Measurements from ENCODE around the gene NT5C.
A peak's percentile ranks its signal among the peaks of the same experiment; 100 is the strongest.
"Not testable (repeated sequence)": the region's sequence is repeated elsewhere in the genome, so short reads cannot be mapped to it uniquely, and the experiment has no call there.

The NT5C gene

DNA sequence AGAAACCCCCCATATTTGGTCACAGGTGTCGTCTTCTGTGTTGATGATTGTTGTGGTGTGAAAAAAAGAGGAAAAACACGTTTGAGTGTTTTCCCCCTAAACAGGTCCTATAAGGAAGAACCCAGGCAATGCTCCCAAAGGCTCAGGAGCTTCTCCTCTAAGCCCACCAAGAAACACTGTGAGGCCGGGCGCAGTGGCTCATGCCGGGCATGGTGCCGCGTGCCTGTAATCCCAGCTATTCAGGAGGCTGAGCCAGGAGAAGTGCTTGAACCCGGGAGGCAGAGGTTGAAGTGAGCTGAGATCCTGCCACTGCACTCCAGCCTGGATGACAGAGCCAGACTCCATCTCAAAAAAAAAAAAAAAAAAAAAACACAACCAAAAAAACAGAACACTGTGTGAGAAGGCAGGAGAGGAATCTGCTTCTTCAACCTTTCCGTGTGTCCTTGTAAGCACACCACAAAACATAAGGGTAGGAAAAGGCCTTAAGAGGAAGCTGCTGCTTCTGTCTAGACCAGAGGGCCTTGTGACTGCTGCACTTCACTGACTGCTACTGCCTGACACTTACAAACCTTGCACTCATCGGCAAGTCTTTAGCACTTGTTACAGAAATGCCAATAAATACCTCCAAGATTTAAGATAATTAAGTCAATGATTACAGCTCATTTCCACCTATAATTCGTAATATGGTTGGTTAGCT, 13.4 kb upstream of the NT5C start:
- DNase-seq (ENCODE audit: low spot score), result no peak

DNA sequence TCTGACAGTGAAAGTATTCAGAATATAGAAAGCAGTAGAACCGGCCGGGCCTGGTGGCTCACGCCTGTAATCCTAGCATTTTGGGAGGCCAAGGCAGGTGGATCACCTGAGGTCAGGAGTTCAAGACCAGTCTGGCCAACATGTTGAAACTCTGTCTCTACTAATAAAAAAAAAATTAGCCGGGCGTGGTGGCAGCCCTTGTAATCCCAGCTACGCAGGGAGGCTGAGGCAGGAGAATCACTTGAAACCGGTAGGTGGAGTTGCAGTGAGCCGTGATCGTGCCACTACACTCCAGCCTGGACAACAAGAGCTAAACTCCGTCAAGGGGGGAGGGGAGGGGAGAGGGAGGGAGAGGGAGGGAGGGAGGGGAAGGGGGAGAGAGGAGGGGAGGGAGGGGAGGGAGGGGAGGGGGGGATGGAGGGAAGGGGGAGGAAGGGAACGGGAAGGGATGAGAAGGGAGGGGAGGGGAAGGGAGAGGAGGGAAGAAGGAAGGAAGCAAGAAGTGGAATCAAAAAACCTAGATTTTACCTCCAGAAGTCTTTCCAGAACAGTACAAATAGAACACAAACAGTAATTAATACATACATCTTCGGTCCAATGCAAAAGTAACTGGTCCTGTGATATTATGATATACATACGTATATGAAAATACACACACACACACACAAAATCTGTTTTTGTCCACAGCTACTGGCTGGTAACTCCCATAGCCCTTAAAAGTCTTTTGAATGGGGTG, 10.9 kb upstream of the NT5C start:
- DNase-seq (ENCODE audit: low spot score), result no peak

DNA sequence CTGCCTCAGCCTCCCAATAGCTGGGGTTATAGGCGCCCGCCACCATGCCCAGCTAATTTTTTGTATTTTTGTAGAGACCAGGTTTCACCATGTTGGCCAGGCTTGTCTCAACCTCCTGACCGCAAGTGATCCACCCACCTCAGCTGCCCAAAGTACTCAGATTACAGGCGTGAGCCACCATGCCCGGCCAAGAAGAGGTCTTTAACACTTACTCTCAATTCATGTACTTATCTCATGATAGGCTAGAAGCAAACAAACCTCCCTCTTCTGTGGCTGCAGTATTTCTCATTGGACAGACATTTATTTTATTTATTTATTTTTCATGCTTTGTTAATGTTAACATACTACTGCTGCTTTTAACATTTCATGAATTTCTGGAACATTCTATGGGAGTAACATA, 7.0 kb upstream of the NT5C start:
- no peak for DNase-seq (ENCODE audit: low spot score)

DNA sequence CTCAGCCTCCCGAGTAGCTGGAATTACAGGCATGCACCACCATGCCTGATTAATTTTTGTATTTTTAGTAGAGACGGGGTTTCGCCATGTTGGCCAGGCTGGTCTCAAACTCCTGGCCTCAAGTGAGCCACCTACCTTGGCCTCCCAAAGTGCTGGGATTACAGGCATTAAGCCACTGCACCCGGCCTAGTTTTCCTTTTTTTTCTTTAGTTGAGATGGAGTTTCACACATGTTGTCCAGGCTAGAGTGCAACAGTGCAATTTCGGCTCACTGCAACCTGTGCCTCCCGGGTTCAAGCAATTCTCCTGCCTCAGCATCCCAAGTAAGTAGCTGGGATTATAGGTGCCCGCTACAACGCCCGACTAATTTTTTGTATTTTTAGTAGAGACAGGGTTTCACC, 6.2 kb upstream of the NT5C start:
- not testable (repeated sequence) for DNase-seq (ENCODE audit: low spot score)

DNA sequence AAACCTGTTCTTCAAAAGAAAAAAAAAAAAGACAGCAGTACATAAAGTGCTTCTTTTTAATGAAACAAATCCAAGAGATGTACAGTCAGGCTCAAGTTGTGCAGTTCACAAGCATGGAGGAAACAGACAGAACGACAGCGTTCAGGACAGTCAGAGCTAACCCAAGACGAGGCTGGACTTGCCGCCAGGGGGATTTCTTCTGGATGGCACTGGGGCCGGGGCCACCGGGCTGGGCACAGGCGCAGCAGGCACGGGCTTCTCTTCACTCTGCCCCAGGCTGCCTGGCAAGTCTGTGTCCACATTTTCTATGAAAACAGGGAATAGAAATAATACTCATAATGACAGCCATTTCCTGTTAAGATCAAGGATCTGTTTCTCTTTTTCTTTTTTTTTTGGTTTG, 4.4 kb upstream of the NT5C start:
- DNase-seq (ENCODE audit: low spot score), result no peak

DNA sequence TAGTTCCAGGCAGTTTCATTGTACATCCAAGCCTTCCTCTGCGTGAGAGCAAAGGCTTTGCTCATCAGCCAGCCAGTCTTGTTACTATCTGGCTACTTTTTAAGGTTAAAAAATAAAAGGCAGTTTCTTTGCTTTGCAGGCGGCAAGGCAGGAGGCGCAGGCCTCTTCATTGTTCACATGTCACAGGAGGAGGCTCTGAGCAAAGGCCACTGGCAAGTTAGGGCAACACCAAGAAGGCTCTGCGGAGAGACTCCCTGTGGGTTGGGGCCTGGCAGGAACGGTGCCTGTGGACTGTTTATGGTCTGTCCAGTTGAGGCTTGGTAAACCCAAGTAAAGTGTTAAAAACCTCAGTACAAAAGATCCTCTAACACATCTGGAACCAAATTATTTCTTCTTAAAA, 3.9 kb upstream of the NT5C start:
- no peak for DNase-seq (ENCODE audit: low spot score)

DNA sequence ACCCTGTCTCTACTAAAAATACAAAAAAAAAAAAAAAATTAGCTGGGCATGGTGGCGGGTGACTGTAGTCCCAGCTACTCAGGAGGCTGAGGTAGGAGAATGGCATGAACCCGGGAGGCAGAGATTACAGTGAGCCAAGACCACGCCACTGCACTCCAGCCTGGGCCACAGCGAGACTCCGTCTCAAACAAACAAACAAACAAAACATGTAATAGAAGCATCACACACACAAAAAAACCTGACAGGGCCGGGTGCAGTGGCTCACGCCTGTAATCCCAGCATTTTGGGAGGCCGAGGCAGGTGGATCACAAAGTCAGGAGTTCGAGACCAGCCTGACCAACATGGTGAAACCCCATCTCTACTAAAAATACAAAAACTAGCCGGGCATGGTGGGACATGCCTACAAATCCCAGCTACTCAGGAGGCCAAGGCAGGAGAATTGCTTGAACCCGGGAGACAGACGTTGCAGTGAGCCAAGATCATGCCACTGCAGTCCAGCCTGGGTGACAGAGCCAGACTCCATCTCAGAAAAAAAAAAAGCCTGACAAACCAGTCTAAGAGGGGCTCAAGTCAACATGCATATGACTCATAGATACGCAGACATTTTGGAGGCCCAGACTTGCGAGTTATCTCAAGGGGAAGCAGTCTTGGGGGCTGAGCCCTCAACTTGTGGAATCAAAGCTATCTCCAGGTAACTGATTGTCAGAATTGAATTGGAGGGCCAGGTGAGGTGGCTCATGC, 2.2 kb upstream of the NT5C start:
- not testable (repeated sequence) for DNase-seq (ENCODE audit: low spot score)

DNA sequence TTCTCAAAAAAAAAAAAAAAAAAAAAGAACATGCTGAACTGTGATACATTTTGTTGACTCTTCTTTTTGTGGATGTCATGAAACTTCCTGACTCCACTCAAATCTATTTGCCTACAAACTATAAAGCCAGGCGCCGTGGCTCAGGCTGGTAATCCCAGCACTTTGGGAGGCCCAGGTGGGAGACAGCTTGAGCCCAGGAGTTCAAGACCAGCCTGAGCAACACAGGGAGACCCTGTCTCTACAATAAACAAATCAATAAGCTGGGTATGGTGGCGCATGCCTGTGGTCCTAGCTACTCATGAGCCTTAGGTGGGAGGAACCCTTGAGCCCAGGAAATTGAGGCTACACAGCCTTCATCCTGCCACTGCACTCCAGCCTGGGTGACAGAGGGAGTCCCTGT, 1.5 kb upstream of the NT5C start:
- DNase-seq (ENCODE audit: low spot score), result no peak

DNA sequence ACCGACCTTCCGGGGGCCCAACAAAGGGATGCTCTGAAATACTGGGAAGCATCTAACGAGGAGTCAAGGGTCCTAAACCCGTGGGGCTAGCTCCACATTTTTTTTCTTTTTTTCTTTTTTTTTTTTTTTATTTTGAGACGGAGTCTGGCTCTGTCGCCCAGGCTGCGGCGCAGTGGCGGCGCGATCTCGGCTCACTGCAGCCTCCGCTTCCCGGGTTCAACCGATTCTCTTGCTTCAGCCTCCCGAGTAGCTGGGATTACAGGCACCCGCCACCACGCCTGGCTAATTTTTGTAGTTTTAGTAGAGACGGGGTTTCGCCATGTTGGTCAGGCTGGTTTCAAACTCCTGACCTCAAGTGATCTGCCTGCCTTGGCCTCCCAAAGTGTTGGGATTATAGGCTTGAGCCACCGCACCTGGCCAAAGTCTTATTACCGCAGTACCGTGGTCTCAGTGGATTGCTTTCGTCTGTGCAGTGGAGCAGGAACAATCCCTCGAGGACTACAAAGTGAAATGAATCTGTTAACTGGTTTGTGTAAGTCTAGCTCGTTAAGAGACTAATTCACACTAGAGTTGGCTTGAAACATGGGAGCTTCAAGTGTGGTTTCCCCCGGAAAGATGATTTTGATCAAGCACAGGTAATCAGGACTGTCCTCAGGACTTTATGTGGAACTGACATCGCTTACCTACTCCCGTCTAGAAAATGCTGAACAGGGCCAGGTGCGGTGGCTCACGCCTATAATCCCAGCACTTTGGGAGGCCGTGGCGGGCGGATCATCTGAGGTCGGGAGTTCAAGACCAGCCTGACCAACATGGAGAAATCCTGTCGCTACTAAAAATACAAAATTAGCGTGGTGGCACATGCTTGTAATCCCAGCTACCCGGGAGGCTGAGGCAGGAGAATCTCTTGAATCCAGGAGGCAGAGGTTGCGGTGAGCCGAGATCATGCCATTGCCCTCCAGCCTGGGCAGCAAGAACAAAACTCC, 767 bp upstream of the NT5C start:
- not testable (repeated sequence) for DNase-seq (ENCODE audit: low spot score)

DNA sequence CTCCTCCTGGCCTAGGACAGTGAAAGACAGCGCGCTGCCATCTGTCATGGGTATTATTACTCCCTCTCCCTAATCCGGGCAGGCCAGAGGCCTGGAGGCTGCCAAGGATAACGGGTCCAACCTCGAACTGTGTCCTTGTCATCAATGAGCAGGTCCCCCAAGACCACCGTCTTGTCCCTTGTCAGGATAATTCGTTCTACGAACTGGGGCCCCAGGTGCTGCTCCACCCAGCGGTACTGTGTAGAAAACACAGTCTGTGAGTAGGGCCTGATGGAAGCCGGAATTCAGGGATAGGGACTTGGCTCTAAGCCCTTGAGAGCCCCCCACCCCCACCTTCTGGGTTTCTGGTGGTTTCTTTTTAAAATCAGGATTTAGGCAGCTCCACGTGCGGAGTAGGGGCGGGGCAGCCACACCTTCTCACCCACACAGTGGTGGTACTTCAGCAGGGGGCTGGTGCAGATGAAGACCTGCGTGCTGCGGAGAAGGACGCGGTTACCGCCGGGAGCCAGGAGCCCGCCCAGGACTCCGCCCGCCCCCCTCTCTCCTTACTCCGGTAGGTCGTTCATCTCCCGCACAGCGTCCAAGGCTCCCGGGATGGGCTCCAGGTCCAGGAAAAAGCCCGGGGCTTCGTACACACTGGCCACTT, 787 bp downstream of the NT5C start:
- DNase-seq (ENCODE audit: low spot score), result peak; percentile 52

DNA sequence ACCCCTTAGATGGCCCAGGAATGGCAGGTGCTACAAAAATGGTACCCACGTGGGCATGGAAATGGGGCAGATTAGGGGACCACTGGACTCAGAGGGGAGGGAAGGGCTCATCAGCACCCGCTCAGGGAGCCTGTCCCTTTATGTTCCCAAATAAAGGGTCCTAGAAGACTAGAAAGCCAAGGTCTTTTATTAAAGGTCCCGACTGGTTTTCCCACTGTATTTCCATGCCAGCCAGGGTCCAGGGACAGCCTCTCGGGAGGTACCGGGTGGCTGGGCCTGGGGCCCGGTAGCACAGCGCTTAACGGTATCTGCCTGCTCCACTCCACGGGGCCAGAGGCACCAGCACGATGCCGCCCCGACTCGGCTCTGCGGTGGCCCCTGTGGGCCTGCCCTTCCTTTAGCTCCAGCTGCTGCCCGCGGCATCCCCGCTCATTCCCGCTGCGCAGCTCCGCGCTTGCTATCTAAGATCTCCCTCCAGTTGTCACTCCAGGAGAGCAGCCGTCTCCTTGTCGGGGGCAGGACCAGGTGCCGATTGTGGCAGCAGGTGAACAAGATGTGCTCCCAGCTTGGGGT, 1.4 kb downstream of the NT5C start:
- no peak for DNase-seq (ENCODE audit: low spot score)

DNA sequence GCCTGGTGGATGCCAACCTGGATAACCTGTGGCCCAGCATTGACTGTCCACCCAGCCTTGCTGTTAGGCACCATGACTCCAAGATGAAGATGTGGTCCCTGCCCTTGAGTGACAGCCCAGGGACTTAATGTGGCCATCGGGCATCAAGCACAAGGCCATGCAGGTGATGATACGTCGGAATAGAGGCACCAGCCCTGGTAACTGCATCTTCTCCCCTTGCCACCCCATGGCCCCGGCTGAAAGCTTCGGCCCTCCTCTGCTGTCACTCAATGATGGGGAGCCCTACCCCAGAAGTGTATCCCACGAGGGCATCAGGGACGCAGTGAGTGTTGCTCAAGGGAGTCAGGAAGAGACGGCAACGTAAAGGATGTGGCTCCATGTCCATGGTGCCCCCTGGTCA, 2.0 kb downstream of the NT5C start:
- no peak for DNase-seq (ENCODE audit: low spot score)

DNA sequence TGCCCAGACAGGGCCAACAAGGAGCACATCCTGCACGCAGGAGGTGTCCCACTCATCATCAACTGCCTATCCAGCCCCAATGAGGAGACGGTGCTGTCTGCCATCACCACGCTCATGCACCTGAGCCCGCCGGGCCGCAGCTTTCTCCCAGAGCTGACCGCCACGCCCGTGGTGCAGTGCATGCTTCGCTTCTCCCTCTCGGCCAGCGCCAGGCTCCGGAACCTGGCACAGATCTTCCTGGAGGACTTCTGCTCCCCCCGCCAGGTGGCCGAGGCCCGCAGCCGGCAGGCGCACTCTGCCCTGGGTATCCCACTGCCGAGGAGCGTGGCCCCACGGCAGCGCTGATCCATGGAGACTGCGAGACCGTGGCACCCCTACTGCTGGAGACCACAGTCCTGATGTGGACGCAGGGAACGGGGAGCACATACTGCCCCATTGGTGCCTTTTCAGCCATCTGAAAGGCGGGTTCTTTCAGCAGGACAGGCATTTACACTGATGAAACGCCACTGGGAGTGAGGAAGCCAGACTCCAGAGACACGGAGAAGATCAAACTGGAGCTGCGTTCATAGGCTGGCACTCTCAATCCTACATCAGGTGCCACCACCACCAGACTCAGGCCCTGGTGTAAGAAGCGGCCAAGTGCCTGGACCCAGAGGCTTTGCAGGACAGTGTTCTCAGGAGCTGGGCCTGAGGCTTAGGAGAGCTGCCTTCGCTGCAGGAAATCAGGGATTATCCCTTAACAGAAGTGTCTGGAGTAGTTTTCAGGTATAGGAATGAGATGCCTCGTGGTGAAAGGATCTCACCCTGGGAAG, 2.6 kb downstream of the NT5C start:
- no peak for DNase-seq (ENCODE audit: low spot score)

DNA sequence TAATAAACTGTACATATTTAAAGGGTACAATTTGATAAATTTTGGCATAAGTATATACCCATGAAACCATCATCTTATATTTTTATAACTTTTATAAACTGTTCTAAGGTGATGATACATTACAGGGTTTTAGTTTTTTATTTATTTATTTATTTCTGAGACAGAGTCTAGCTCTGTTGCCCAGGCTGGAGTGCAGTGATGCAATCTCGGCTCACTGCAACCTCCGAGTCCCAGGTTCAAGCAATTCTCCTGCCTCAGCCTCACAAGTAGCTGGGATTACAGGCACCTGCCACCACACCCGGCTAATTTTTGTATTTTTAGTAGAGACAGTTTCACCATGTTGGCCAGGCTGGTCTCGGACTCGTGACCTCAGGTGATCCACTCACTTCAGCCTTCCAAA, 3.6 kb downstream of the NT5C start:
- not testable (repeated sequence) for DNase-seq (ENCODE audit: low spot score)

DNA sequence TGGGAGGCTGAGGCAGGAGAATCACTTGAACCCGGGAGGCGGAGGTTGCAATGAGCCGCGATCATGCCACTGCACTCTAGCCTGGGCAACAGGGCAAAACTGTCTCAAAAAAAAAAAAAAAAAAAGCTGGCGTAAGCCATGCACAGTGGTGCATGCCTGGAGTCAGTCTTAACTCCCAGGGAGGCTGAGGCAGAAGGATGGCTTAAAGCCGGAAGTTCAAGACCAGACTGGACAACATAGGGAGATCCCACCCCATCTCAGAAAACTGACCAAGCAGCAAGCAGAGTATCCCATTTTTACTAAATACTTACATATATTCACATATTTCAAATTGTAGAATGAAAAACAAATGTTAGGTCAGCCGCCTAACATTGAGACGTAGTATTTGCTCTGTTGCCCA, 4.6 kb downstream of the NT5C start:
- no peak for DNase-seq (ENCODE audit: low spot score)

DNA sequence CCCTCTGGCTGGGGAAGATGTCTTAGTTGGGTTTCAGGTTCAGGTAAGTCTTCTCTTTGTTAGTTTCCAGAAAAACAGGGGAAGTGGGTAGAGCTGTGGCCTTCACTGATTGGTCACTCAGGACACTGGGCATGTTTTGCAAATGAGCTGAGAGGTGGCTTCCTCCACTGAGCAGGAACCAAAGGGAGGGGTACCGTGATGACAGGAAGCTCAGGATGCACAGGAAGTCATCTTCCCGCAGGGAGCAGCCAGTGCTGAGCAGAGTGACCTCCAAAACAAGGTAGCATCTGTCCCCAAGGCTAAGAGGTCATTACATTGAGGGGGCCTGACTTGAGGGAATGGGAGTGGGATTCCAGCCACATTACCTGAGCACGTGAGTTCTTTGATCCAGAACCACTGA, 5.6 kb downstream of the NT5C start:
- no peak for DNase-seq (ENCODE audit: low spot score)

DNA sequence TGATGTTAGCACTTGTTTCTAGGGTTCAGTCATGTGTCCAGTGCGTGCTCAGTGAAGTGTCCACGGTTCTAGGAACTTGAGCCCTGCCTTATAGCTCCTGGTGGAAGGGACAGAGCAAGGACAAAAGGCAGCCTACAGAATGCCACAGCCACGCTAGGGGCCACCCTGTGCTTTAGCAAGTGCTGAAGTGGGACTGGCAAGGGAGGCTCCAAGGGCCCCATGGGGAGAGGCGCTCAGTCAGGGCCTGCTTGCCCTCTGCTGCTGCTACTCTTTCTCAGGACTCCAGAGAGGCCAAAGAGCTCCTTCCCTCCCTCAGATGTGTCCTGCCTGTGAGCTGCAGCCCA, 6.8 kb downstream of the NT5C start:
- DNase-seq (ENCODE audit: low spot score), result no peak

DNA sequence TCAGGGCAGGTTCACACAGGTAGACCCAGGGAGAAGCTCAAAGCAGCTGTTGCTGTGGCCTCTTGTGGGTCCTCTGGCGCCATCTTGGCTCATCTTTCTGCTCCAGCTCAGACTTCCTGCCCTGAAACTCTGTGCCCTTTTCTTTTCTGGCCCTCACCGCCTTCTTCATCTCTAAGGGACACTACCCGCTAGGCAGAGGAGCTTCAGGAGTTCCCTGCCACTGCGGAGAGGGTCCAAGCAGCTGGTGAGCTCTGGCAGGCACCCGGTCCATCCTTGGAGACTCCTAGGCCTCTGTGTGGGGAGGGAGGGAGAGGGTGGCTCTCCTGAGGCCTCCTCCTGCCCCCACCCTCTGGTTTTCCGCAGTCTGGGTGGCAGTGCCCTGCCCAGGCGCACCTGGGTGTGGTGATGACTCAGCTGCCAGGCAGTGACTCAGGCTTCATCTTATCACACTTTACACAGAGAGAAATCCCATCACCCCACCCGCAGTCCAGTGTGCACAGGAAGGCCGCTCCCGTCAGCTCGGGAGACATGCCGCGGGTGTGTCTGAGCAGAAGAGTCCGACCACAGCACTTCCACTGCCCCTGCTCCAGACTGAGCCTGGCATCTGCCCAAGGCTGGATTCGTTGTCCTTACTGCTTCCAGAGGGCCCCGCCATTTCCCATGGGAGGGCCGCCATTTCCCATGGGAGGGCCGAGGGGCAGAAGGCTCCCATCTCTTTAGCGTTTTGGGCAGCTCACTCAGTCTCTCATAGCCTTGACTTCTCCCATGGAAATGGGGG, 7.3 kb downstream of the NT5C start:
- DNase-seq (ENCODE audit: low spot score), result peak; percentile 78

DNA sequence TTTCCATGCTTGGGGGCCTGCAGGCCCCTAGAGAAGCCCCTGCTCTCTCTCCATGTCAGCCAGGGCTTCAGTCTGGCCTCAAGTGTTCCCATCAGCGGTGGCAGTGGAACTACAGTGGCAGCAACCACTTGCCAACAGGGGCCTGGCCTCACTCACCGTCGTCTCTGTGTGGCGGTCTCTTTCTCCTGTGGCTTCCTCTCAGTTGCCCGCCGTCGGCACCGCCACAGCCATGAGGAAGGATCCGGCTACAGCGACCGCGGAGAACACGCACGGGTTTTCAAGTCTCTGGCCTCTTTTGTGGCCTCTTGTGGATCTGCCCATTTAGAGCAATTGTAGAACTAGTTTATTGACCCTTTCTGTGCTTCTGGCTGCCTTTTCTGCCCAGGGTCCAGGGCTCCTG, 13.2 kb downstream of the NT5C start:
- no peak for DNase-seq (ENCODE audit: low spot score)

DNA sequence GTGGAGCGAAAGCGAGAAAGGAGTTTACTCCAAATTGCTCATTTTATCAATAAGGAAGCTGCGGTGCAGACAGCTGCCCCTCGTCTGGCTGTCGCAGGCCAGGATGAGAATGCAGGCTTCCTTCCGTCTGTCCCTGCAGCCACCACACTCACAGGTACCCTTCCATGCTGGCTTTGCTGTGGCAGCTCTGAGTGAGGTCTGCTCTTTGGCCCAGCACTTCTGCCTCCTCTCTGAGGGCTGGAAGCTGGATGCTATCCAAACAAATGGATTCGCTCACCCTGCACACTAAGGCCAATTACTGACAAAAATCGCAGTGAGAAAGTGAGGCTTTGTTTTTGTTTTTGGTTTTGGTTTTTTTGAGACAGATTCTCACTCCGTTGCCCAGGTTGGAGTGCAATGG, 14.8 kb downstream of the NT5C start:
- no peak for DNase-seq (ENCODE audit: low spot score)
